ENCODE results near the gene PRSS2. TPM values are rescaled to one million over a fixed set of nuclear protein-coding genes. Genes with fewer than 3 reads are reported as not detected.

Gene PRSS2
- total and polyA plus RNA-seq, 7 experiments from 2014 or later = not detected

DNA sequence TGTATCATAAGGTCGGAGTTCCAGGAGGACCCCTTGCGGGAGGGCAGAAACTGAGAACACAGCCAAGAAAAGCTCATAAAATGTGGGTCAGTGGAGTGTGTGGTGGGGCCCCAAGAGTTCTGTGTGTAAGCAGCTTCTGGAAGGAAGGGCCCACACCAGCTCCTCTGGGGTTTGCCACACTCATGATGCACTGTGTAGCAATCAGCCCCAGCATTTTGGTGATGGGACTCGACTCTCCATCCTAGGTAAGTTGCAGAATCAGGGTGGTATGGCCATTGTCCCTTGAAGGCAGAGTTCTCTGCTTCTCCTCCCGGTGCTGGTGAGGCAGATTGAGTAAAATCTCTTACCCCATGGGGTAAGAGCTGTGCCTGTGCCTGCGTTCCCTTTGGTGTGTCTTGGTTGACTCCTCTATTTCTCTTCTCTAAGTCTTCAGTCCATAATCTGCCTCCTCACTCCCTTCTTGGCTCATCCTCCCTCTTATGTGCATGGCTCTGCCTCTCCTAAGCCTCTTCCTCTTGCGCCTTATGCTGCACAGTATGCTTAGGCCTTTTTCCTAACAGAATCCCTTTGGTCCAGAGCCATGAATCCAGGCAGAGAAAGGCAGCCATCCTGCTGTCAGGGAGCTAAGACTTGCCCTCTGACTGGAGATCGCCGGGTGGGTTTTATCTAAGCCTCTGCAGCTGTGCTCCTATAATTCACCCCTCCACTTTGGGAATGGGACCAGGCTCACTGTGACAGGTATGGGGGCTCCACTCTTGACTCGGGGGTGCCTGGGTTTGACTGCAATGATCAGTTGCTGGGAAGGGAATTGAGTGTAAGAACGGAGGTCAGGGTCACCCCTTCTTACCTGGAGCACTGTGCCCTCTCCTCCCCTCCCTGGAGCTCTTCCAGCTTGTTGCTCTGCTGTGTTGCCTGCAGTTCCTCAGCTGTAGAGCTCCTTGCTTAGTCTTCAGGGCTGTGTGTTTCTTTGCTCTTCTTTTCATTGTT, 17.8 kb downstream of the PRSS2 start:
- intact Hi-C loops (cut with micrococcal nuclease) = no loop called here
- no peaks in the 10 kb centered on the region for H3K9me3 ChIP-seq (ENCODE audit: control insufficient read depth in 2 of 3, low read length in 3 of 3)
- ChIA-PET POLR2A (interaction anchor here (0.7 to 33.1 kb wide), 35 partner anchors 19 to 488 kb away, joined by 3 to 5102 read pairs (median 4); no protein-coding TSS in a partner anchor), CTCF (interaction anchor here (1.6 to 13.3 kb wide), 3 partner anchors 9 to 170 kb away, joined by 4 to 314 read pairs (median 16); no protein-coding TSS in a partner anchor)
- Mint-ChIP-seq H3K27me3 (peaks cover 0 to 3% (median 0%) of the 10 kb centered on the region in 5 donors), H3K27ac (peak overlapping the region; percentile 95 to 100 (median 99)), H3K4me3 (peak overlapping the region; percentile 91 to 100 (median 98)), H3K36me3 (peaks cover 5 to 56% (median 54%) of the 10 kb centered on the region in 5 donors), H3K9me3 (peaks cover 0 to 8% (median 0%) of the 10 kb centered on the region in 11 donors), H3K4me1 (peaks cover 13 to 28% (median 21%) of the 10 kb centered on the region in 7 donors)
- H3K36me3 ChIP-seq (ENCODE audit: control insufficient read depth in 2 of 3, insufficient read depth in 3 of 3, low read length in 3 of 3) = peaks cover 0 to 32% (median 0%) of the 10 kb centered on the region in 3 experiments
- peaks cover 14 to 19% of the 10 kb centered on the region in 2 donors for H3K4me1 ChIP-seq (ENCODE audit: control insufficient read depth in 2 of 2, insufficient read depth in 2 of 2, low read length in 2 of 2)
- no peaks in the 10 kb centered on the region for H3K27me3 ChIP-seq (ENCODE audit: control insufficient read depth in 2 of 2, insufficient read depth in 2 of 2, low read length in 2 of 2)
- ATAC-seq (no peak), DNase-seq (peak in 5 of 9 donors; percentile 7 to 33 (median 18))
- H3K27ac ChIP-seq (ENCODE audit: low read depth, low read length) = peak overlapping the region; percentile 98
- peak overlapping the region; percentile 96 for H3K4me3 ChIP-seq (ENCODE audit: low read length)

GRCh38 chr7:142789441-142789840, 18.7 kb downstream of the PRSS2 start:
- peak overlapping the region; percentile 91 to 100 (median 98) for H3K4me3 Mint-ChIP-seq

GRCh38 chr7:142790056-142790455, 19.3 kb downstream of the PRSS2 start:
- Mint-ChIP-seq H3K9me3 (peaks cover 0 to 8% (median 0%) of the 10 kb centered on the region in 11 donors), H3K4me3 (peak overlapping the region; percentile 91 to 100 (median 98)), H3K4me1 (peaks cover 17 to 41% (median 33%) of the 10 kb centered on the region in 7 donors), H3K27ac (peak overlapping the region; percentile 95 to 100 (median 99)), H3K27me3 (peaks cover 0 to 3% (median 0%) of the 10 kb centered on the region in 5 donors), H3K36me3 (peaks cover 5 to 66% (median 58%) of the 10 kb centered on the region in 5 donors)
- H3K4me1 ChIP-seq (ENCODE audit: control insufficient read depth in 2 of 2, insufficient read depth in 2 of 2, low read length in 2 of 2) = peaks cover 21 to 26% of the 10 kb centered on the region in 2 donors
- peak overlapping the region; percentile 98 for H3K27ac ChIP-seq (ENCODE audit: low read depth, low read length)
- no peaks in the 10 kb centered on the region for H3K27me3 ChIP-seq (ENCODE audit: control insufficient read depth in 2 of 2, insufficient read depth in 2 of 2, low read length in 2 of 2)
- CTCF ChIA-PET = interaction anchor here (0.7 to 13.3 kb wide), 2 partner anchors 20 to 467 kb away, joined by 3 to 314 read pairs; no protein-coding TSS in a partner anchor
- peak overlapping the region; percentile 96 for H3K4me3 ChIP-seq (ENCODE audit: low read length)
- peaks cover 0 to 32% (median 0%) of the 10 kb centered on the region in 3 experiments for H3K36me3 ChIP-seq (ENCODE audit: control insufficient read depth in 2 of 3, insufficient read depth in 3 of 3, low read length in 3 of 3)
- DNase-seq (peak in 2 of 9 donors; percentile 32), ATAC-seq (no peak)
- POLR2A ChIA-PET = interaction anchor here (0.5 to 33.1 kb wide), 18 partner anchors 17 to 486 kb away, joined by 3 to 5102 read pairs (median 4); no protein-coding TSS in a partner anchor
- H3K9me3 ChIP-seq (ENCODE audit: control insufficient read depth in 2 of 3, low read length in 3 of 3) = no peaks in the 10 kb centered on the region
- intact Hi-C loops (cut with micrococcal nuclease) = loop anchor here (1.0 kb wide), 1 partner anchor 19 kb away; no protein-coding TSS in a partner anchor

More at GRCh38 chr7:142789441-142789840, 18.7 kb downstream of the PRSS2 start:
- H3K36me3 Mint-ChIP-seq = peaks cover 5 to 63% (median 58%) of the 10 kb centered on the region in 5 donors
- Histone ChIP-seq H3K27me3 (ENCODE audit: control insufficient read depth in 2 of 2, insufficient read depth in 2 of 2, low read length in 2 of 2) (no peaks in the 10 kb centered on the region), H3K4me1 (ENCODE audit: control insufficient read depth in 2 of 2, insufficient read depth in 2 of 2, low read length in 2 of 2) (peaks cover 19 to 20% of the 10 kb centered on the region in 2 donors), H3K36me3 (ENCODE audit: control insufficient read depth in 2 of 3, insufficient read depth in 3 of 3, low read length in 3 of 3) (peaks cover 0 to 32% (median 0%) of the 10 kb centered on the region in 3 experiments), H3K4me3 (ENCODE audit: low read length) (peak overlapping the region; percentile 96), H3K27ac (ENCODE audit: low read depth, low read length) (peak overlapping the region; percentile 98), H3K9me3 (ENCODE audit: control insufficient read depth in 2 of 3, low read length in 3 of 3) (no peaks in the 10 kb centered on the region)
- DNase-seq (peak in 4 of 9 donors; percentile 23 to 42 (median 34)), ATAC-seq (no peak)
- ChIA-PET CTCF (interaction anchor here (1.6 to 13.3 kb wide), 2 partner anchors 20 to 170 kb away, joined by 4 to 314 read pairs; no protein-coding TSS in a partner anchor), POLR2A (interaction anchor here (0.5 to 33.1 kb wide), 27 partner anchors 18 to 489 kb away, joined by 3 to 5102 read pairs (median 4); no protein-coding TSS in a partner anchor)
- H3K4me1 Mint-ChIP-seq = peaks cover 17 to 36% (median 27%) of the 10 kb centered on the region in 7 donors
- H3K27ac Mint-ChIP-seq = peak overlapping the region; percentile 95 to 100 (median 99)
- peaks cover 0 to 3% (median 0%) of the 10 kb centered on the region in 5 donors for H3K27me3 Mint-ChIP-seq
- intact Hi-C loops (cut with micrococcal nuclease) = no loop called here
- H3K9me3 Mint-ChIP-seq = peaks cover 0 to 8% (median 0%) of the 10 kb centered on the region in 11 donors

DNA sequence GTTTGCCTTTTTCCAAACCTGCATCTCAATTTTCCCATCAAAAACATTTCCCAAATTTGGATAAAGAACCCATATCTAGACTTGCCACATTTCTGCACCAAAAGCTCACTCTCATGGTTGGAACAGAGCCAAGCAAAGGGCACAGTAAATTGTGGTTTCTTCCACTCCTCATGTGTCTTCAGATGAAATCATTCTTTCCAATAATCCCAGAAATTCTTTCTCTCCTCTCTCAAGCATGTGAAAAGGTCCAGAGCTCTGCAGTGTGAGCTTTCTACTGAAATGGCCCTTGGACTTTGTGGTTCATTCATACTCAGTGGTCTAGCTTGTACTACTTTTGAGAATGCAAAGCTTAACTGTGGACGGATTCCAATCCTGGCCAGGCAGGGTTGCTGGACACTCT, 19.8 kb downstream of the PRSS2 start:
- H3K9me3 ChIP-seq (ENCODE audit: control insufficient read depth in 2 of 3, low read length in 3 of 3) = no peaks in the 10 kb centered on the region
- peaks cover 0 to 32% (median 0%) of the 10 kb centered on the region in 3 experiments for H3K36me3 ChIP-seq (ENCODE audit: control insufficient read depth in 2 of 3, insufficient read depth in 3 of 3, low read length in 3 of 3)
- no peaks in the 10 kb centered on the region for H3K27me3 ChIP-seq (ENCODE audit: control insufficient read depth in 2 of 2, insufficient read depth in 2 of 2, low read length in 2 of 2)
- peak overlapping the region; percentile 96 for H3K4me3 ChIP-seq (ENCODE audit: low read length)
- H3K27ac ChIP-seq (ENCODE audit: low read depth, low read length) = peak overlapping the region; percentile 98
- ChIA-PET CTCF (interaction anchor here (0.7 to 13.3 kb wide), 3 partner anchors 19 to 467 kb away, joined by 3 to 314 read pairs (median 3); no protein-coding TSS in a partner anchor), POLR2A (interaction anchor here (0.6 to 33.1 kb wide), 17 partner anchors 17 to 470 kb away, joined by 3 to 5102 read pairs (median 4); no protein-coding TSS in a partner anchor)
- peak in 4 of 9 donors; percentile 17 to 41 (median 30) for DNase-seq
- peak overlapping the region; percentile 91 to 100 (median 98) for H3K4me3 Mint-ChIP-seq
- peaks cover 0 to 3% (median 0%) of the 10 kb centered on the region in 5 donors for H3K27me3 Mint-ChIP-seq
- H3K4me1 ChIP-seq (ENCODE audit: control insufficient read depth in 2 of 2, insufficient read depth in 2 of 2, low read length in 2 of 2) = peaks cover 25 to 28% of the 10 kb centered on the region in 2 donors
- peak overlapping the region; percentile 95 to 100 (median 99) for H3K27ac Mint-ChIP-seq
- intact Hi-C loops (cut with micrococcal nuclease) = loop anchor here (1.0 kb wide), 1 partner anchor 19 kb away; no protein-coding TSS in a partner anchor
- peaks cover 18 to 43% (median 38%) of the 10 kb centered on the region in 7 donors for H3K4me1 Mint-ChIP-seq
- ATAC-seq = no peak
- H3K36me3 Mint-ChIP-seq = peaks cover 5 to 68% (median 61%) of the 10 kb centered on the region in 5 donors
- H3K9me3 Mint-ChIP-seq = peaks cover 0 to 8% (median 0%) of the 10 kb centered on the region in 11 donors

- Histone ChIP-seq H3K4me3 (ENCODE audit: low read length) (peak overlapping the region; percentile 60), H3K27ac (ENCODE audit: low read depth, low read length) (peak overlapping the region; percentile 98), H3K4me1 (ENCODE audit: control insufficient read depth in 2 of 2, insufficient read depth in 2 of 2, low read length in 2 of 2) (peaks cover 25 to 28% of the 10 kb centered on the region in 2 donors), H3K9me3 (ENCODE audit: control insufficient read depth in 2 of 3, low read length in 3 of 3) (no peaks in the 10 kb centered on the region), H3K27me3 (ENCODE audit: control insufficient read depth in 2 of 2, insufficient read depth in 2 of 2, low read length in 2 of 2) (no peaks in the 10 kb centered on the region), H3K36me3 (ENCODE audit: control insufficient read depth in 2 of 3, insufficient read depth in 3 of 3, low read length in 3 of 3) (peaks cover 0 to 37% (median 0%) of the 10 kb centered on the region in 3 experiments)
- DNase-seq = peak in 1 of 9 donors; percentile 6
- intact Hi-C loops (cut with micrococcal nuclease) = no loop called here
- Mint-ChIP-seq H3K27me3 (peaks cover 0 to 3% (median 0%) of the 10 kb centered on the region in 5 donors), H3K9me3 (peaks cover 0 to 9% (median 0%) of the 10 kb centered on the region in 11 donors), H3K36me3 (peaks cover 5 to 73% (median 63%) of the 10 kb centered on the region in 5 donors), H3K4me1 (peaks cover 18 to 43% (median 39%) of the 10 kb centered on the region in 7 donors), H3K27ac (peak overlapping the region; percentile 93 to 100 (median 99)), H3K4me3 (peak overlapping the region; percentile 91 to 100 (median 98))
- ChIA-PET CTCF (interaction anchor here (0.9 to 13.3 kb wide), 2 partner anchors 18 to 204 kb away, joined by 3 to 314 read pairs; no protein-coding TSS in a partner anchor), POLR2A (interaction anchor here (0.9 to 33.1 kb wide), 9 partner anchors 16 to 471 kb away, joined by 3 to 5102 read pairs (median 16); no protein-coding TSS in a partner anchor)
- no peak for ATAC-seq
Observed at GRCh38 chr7:142791502-142791901, 20.7 kb downstream of the PRSS2 start.
